COR-L47 (cell line): ENCODE data around the gene MYL12A.
"Not testable (repeated sequence)": the region's sequence is repeated elsewhere in the genome, so short reads cannot be mapped to it uniquely, and the experiment has no call there.

Experiments
- DNase-seq: peaks from one replicate; lab custom pipeline; 2025; lab: John Stamatoyannopoulos, UW

MYL12A gene

GRCh38 chr18:3247240-3248061 is at the start of gene MYL12A:
Gene MYL12A (plus strand): TSS chr18:3247801. CDS start chr18:3253248, 5,447 bp downstream.
- DNase-seq = peak; percentile 96

- DNase-seq = not testable (repeated sequence)
Measured at GRCh38 chr18:3198260-3198860, 49.2 kb upstream of the MYL12A start.

- no peak for DNase-seq
Measured at GRCh38 chr18:3199942-3200645, 47.5 kb upstream of the MYL12A start.

GRCh38 chr18:3205239-3205638 is 42.4 kb upstream of the MYL12A start:
- DNase-seq = no peak

GRCh38 chr18:3207565-3207964 is 40.0 kb upstream of the MYL12A start:
- DNase-seq = no peak

GRCh38 chr18:3209859-3210569 is 37.6 kb upstream of the MYL12A start:
- no peak for DNase-seq

- DNase-seq = peak; percentile 24
Measured at GRCh38 chr18:3211236-3211992, 36.2 kb upstream of the MYL12A start.

- no peak for DNase-seq
Measured at GRCh38 chr18:3212657-3213056, 34.9 kb upstream of the MYL12A start.

- DNase-seq = no peak
Measured at GRCh38 chr18:3213300-3214059, 34.1 kb upstream of the MYL12A start.

- no peak for DNase-seq
Measured at GRCh38 chr18:3214855-3215637, 32.6 kb upstream of the MYL12A start.

- no peak for DNase-seq
Measured at GRCh38 chr18:3216987-3217386, 30.6 kb upstream of the MYL12A start.

GRCh38 chr18:3217948-3218647 is 29.5 kb upstream of the MYL12A start:
- no peak for DNase-seq

- no peak for DNase-seq
Measured at GRCh38 chr18:3218819-3219218, 28.8 kb upstream of the MYL12A start.

- no peak for DNase-seq
Measured at GRCh38 chr18:3219241-3219630, 28.4 kb upstream of the MYL12A start.

- no peak for DNase-seq
Measured at GRCh38 chr18:3219631-3220335, 27.8 kb upstream of the MYL12A start, which contains the start of gene MYOM1. Gene MYOM1 (minus strand): TSS chr18:3219968. CDS start chr18:3215223, 4,745 bp downstream.

- not testable (repeated sequence) for DNase-seq
Measured at GRCh38 chr18:3220868-3221267, 26.7 kb upstream of the MYL12A start.

GRCh38 chr18:3221496-3221895 is 26.1 kb upstream of the MYL12A start:
- DNase-seq = no peak

- no peak for DNase-seq
Measured at GRCh38 chr18:3223356-3223755, 24.2 kb upstream of the MYL12A start.

- DNase-seq = no peak
Measured at GRCh38 chr18:3224223-3224622, 23.4 kb upstream of the MYL12A start.
